ENCODE results near the gene UGT1A9.

The UGT1A9 gene

DNA sequence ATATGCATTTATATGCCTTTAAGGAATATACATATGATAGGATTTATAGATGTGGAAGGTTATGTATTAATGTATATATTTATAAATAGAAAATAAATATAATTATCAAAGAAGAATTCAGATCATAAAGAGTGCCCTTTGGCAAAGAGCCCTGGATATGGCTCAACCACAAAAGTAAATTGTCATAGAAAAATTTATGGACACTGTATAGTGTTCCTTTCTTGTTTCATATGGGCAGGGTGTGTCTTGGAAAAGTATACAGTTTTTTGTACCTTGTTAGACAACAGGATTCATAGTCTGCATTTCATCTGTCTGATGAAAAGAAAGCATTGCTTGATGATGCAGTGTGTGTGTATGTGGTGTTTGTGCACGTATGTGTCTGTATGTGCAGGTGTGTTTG is 12.9 kb downstream of the UGT1A9 start:
- peaks cover 21% of the 10 kb centered on the region for H3K4me1 ChIP-seq (ENCODE audit: control insufficient read depth, insufficient read depth, low read length)
- H3K36me3 ChIP-seq (ENCODE audit: control insufficient read depth, insufficient read depth, low read length): no peaks in the 10 kb centered on the region
- H3K4me3 ChIP-seq (ENCODE audit: low read length): no peak overlapping the region
- H3K9me3 ChIP-seq (ENCODE audit: control insufficient read depth, low read length): no peaks in the 10 kb centered on the region
- H3K9ac ChIP-seq (ENCODE audit: low read length): no peak overlapping the region
- H3K27me3 ChIP-seq (ENCODE audit: control insufficient read depth, insufficient read depth, low read length): no peaks in the 10 kb centered on the region

DNA sequence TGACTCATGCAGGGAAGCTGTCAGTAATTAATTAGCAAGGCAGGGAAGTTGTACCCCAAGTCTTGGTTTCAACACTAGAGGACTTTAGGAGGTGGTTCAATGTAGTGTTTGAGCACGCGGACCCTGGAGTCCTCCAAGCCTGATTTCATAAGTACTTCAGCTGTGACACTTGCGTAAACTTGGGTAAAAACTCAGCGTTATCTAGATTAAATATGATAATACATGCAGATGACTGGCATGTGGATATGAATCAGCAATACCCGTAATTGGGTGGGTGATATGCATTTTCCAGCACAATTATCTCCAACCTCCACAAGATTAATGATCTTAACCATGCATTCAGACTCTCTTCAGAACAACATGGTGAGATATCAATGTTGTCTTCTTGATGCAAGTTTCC is 15.2 kb downstream of the UGT1A9 start:
- no peaks in the 10 kb centered on the region for H3K36me3 ChIP-seq (ENCODE audit: control insufficient read depth, insufficient read depth, low read length)
- H3K27me3 ChIP-seq (ENCODE audit: control insufficient read depth, insufficient read depth, low read length): no peaks in the 10 kb centered on the region
- H3K4me3 ChIP-seq (ENCODE audit: low read length): no peak overlapping the region
- H3K9ac ChIP-seq (ENCODE audit: low read length): no peak overlapping the region
- H3K4me1 ChIP-seq (ENCODE audit: control insufficient read depth, insufficient read depth, low read length): peaks cover 38% of the 10 kb centered on the region
- H3K9me3 ChIP-seq (ENCODE audit: control insufficient read depth, low read length): no peaks in the 10 kb centered on the region

DNA sequence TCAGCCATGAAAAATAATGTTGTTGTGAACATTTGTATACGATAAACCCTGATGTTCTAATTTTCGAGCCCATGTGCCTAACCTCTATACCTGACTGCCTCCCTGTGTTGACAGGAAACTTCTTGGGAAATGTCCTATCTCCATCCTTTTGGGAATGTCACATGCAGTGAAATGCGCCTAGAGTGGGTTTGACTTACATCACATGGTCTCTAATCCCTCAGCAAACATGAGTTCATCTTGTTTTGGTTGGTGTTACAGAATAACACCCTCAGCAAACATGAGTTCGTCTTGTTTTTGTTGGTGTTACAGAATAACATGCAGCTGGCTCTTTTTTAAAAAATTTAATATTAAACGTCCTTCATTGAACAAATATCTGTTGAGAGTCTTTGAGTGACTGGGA is 16.6 kb downstream of the UGT1A9 start:
- Histone ChIP-seq H3K9me3 (ENCODE audit: control insufficient read depth, low read length) (no peaks in the 10 kb centered on the region), H3K4me1 (ENCODE audit: control insufficient read depth, insufficient read depth, low read length) (peaks cover 45% of the 10 kb centered on the region), H3K36me3 (ENCODE audit: control insufficient read depth, insufficient read depth, low read length) (no peaks in the 10 kb centered on the region), H3K9ac (ENCODE audit: low read length) (no peak overlapping the region), H3K4me3 (ENCODE audit: low read length) (no peak overlapping the region), H3K27me3 (ENCODE audit: control insufficient read depth, insufficient read depth, low read length) (no peaks in the 10 kb centered on the region)

DNA sequence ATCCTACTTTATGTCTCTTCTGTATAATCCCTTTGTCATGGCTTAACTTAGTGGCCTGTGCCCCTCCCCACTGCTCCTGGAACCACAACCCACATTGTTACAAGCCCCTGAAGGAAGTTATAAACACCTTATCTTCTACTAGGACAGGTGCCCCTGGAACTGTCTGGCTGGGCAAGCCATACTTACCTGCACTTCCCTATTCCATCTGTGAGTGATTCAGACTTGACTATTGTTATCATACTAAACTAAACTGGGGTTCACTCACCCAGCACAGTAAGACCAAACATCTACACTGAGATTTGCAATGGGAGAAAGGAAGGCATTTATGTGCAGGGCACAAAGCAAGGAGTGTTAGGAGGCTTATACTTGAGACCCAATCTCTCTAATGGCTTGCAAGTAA is 17.3 kb downstream of the UGT1A9 start:
- Histone ChIP-seq H3K4me3 (ENCODE audit: low read length) (no peak overlapping the region), H3K9ac (ENCODE audit: low read length) (no peak overlapping the region), H3K4me1 (ENCODE audit: control insufficient read depth, insufficient read depth, low read length) (peaks cover 52% of the 10 kb centered on the region)

DNA sequence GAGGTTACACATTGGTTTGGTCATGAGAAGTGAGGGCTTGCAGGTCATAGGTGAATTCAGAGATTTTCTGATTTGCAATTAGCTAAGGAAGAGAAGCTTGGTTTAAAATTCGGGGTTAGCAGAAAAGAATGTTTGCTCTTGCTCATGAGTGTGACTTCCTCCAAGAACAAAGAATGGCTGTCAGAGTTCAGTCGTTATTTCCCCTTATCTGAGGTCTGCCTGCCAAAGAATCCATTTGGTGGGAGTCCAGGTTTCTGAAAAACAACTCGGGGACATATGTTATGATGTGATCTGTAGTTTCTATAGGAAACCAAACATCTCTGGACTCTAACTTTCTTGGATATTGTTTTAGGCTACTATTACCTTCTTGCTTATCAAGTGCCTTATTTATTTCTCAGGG is 17.8 kb downstream of the UGT1A9 start:
- Histone ChIP-seq H3K4me1 (ENCODE audit: control insufficient read depth, insufficient read depth, low read length) (peaks cover 56% of the 10 kb centered on the region), H3K36me3 (ENCODE audit: control insufficient read depth, insufficient read depth, low read length) (no peaks in the 10 kb centered on the region), H3K4me3 (ENCODE audit: low read length) (no peak overlapping the region), H3K9ac (ENCODE audit: low read length) (no peak overlapping the region), H3K9me3 (ENCODE audit: control insufficient read depth, low read length) (no peaks in the 10 kb centered on the region), H3K27me3 (ENCODE audit: control insufficient read depth, insufficient read depth, low read length) (no peaks in the 10 kb centered on the region)

More for the DNA sequence above, 17.3 kb downstream of the UGT1A9 start:
- Histone ChIP-seq H3K9me3 (ENCODE audit: control insufficient read depth, low read length) (no peaks in the 10 kb centered on the region), H3K27me3 (ENCODE audit: control insufficient read depth, insufficient read depth, low read length) (no peaks in the 10 kb centered on the region), H3K36me3 (ENCODE audit: control insufficient read depth, insufficient read depth, low read length) (no peaks in the 10 kb centered on the region)

DNA sequence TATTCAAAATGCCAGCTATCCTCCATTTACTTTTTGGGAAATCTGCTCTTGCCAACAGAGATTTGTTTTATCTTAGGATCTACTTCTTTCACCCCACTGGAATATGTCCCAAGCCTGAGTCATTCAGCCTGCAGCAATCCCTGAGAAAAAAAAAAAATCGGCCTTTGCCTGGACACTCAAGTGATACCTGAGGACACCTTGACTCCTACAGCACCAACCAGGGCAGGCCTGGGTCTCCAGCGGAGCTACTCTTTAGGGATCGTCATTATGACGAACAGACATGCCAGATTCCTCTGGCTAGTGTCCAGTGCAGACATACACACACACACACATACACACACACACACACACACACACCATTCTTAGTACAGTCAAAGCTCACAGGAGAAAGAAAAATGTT is 18.7 kb downstream of the UGT1A9 start:
- peaks cover 58% of the 10 kb centered on the region for H3K4me1 ChIP-seq (ENCODE audit: control insufficient read depth, insufficient read depth, low read length)
- no peak overlapping the region for H3K4me3 ChIP-seq (ENCODE audit: low read length)
- H3K9me3 ChIP-seq (ENCODE audit: control insufficient read depth, low read length): no peaks in the 10 kb centered on the region

DNA sequence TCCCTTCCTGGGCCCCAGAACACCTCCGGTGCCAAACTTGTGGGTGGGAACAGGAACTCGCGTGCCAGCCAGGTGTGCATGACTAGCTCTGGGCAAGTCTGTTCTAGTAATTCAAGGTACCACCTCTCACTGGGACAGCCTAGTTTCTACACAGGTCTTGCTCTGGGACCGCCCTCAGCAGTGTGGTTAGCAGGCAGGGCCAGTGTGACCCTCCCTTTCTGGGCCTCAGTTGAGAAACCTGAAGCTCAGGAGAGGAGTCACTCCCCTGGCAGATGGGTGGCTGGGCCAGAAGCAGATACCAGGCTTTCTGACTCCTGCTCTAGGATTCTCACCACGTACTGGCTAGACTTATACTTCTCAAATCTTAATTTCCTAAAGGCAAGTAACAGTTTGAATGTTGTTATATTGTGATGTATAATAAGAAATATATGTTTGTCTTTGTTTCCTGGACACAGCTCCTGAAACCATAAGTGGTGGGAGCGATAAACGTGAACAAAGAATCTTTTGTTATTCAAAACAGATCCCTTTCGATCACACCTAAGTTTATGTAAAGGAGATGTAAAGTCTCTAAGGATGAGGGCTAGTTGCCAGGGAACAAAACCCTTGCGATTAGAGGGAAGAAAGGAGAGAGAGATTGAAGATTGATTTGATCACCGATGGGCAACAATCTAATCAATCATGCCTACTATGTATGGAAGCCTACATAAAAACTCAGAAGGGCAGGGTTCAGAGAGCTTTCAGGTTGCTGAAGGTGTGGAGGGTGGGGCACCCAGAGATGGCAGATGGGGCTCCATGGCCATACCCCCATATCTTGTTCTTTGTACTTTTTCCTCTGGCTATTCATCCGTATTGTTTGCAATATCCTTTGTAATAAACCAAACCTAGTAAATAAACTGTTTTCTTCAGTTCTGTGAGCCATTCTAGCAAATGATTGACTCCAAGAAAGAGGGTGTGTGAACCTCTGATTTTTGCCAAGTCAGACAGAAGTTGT is 20.0 kb downstream of the UGT1A9 start:
- Histone ChIP-seq H3K4me3 (ENCODE audit: low read length) (peak overlapping the region; percentile 9), H3K9me3 (ENCODE audit: control insufficient read depth, low read length) (no peaks in the 10 kb centered on the region), H3K9ac (ENCODE audit: low read length) (peak overlapping the region; percentile 59), H3K36me3 (ENCODE audit: control insufficient read depth, insufficient read depth, low read length) (no peaks in the 10 kb centered on the region), H3K27me3 (ENCODE audit: control insufficient read depth, insufficient read depth, low read length) (no peaks in the 10 kb centered on the region), H3K4me1 (ENCODE audit: control insufficient read depth, insufficient read depth, low read length) (peaks cover 56% of the 10 kb centered on the region)

More for the DNA sequence above, 18.7 kb downstream of the UGT1A9 start:
- Histone ChIP-seq H3K9ac (ENCODE audit: low read length) (no peak overlapping the region), H3K36me3 (ENCODE audit: control insufficient read depth, insufficient read depth, low read length) (no peaks in the 10 kb centered on the region), H3K27me3 (ENCODE audit: control insufficient read depth, insufficient read depth, low read length) (no peaks in the 10 kb centered on the region)

DNA sequence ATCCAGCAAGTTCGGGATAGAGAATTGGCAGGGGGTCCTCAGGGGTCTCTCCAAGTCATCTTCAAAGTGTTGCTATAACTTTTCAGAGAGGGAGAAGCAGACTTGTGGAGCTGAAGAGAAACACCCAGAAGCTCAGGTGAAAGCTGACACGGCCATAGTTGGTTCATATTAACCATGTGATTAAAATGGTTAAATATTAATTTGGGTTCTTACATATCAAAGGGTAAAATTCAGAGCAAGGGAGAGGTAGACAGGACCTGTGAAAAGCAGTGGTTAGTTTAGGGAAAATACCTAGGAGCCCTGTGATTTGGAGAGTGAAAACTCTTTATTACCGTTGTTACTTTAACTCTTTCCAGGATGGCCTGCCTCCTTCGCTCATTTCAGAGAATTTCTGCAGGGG is 20.9 kb downstream of the UGT1A9 start, which contains the start of gene UGT1A6:
TSS of gene UGT1A6 (plus strand) at position 243 of the 400 bp plus-strand sequence. CDS start at position 358, 115 bp downstream.
- Histone ChIP-seq H3K4me3 (ENCODE audit: low read length) (peak within 1 kb of the TSS; percentile 9), H3K36me3 (ENCODE audit: control insufficient read depth, insufficient read depth, low read length) (no peaks in the 10 kb centered on the region), H3K4me1 (ENCODE audit: control insufficient read depth, insufficient read depth, low read length) (peaks cover 54% of the 10 kb centered on the region), H3K9ac (ENCODE audit: low read length) (peak within 1 kb of the TSS; percentile 59), H3K27me3 (ENCODE audit: control insufficient read depth, insufficient read depth, low read length) (no peaks in the 10 kb centered on the region), H3K9me3 (ENCODE audit: control insufficient read depth, low read length) (no peaks in the 10 kb centered on the region)

DNA sequence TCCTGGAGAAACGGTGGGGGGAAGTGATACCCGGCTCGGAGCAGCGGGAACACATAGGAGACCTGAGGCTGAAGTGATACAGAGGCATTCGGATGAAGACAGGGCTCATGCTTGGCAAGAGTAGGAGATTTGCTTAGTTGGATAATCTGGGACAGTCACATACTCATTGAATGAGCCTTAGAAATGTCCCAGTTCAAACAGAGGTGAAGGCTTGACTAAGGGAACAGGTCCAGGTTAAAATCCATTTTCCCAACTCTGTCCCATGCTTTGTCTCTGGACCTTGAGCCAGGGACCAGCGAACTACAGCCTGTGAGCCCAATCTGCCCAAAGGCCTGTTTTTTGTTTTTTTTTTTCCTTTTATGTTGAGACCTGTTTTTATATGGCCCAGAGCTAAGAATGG is 22.3 kb downstream of the UGT1A9 start:
- Histone ChIP-seq H3K36me3 (ENCODE audit: control insufficient read depth, insufficient read depth, low read length) (no peaks in the 10 kb centered on the region), H3K9me3 (ENCODE audit: control insufficient read depth, low read length) (no peaks in the 10 kb centered on the region), H3K4me3 (ENCODE audit: low read length) (no peak overlapping the region), H3K4me1 (ENCODE audit: control insufficient read depth, insufficient read depth, low read length) (peaks cover 44% of the 10 kb centered on the region), H3K9ac (ENCODE audit: low read length) (no peak overlapping the region), H3K27me3 (ENCODE audit: control insufficient read depth, insufficient read depth, low read length) (no peaks in the 10 kb centered on the region)

DNA sequence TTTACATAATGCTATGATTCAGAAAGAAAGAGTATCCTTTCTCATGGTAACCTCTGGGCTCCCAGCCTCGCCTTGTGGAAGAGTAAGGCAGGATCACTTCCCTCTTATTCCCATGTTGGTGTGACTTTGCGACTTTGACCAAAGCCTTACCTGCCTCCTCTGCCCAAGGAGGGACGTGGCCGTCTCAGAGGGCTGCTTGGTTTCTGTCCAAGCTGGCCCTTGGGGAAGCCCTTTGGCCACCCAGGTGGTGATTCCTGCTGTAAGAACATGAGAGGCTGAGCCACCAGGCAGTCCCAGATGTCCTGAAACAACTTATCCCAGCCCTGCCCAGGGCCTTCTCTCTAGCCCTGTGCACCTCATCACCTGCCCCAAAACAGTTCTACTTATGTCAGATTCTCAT is 27.0 kb downstream of the UGT1A9 start:
- peaks cover 19% of the 10 kb centered on the region for H3K4me1 ChIP-seq (ENCODE audit: control insufficient read depth, insufficient read depth, low read length)
- H3K36me3 ChIP-seq (ENCODE audit: control insufficient read depth, insufficient read depth, low read length): no peaks in the 10 kb centered on the region

DNA sequence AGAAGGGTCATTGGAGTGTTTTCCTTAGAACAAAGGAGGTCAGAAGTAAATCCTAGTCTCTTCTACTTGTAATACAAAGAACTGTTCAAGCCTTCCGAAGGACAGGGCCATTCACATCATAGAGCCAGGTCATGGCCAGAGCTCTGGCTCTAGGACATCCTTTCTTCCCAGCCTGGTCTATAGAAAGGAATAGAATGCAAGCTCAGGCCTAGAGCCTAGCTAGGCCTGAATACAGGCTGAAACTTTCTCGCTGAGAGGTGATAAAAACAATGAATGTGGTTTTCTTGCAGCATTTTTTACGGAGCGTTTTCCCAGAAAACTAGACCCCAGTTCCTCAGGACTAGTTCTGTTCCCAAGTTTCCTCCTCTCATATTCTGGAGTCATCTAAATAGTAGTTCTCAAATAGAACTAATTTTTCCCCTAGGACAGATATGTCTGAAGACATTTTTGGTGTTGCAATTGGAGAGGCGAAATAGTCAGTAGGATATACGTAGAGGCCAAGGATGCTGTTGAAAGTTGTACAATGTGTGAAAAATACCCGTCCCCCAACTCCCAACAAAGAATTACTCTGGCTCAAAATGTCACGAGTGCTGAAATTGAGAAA is 27.8 kb downstream of the UGT1A9 start:
- no peaks in the 10 kb centered on the region for H3K27me3 ChIP-seq (ENCODE audit: control insufficient read depth, insufficient read depth, low read length)
- no peaks in the 10 kb centered on the region for H3K9me3 ChIP-seq (ENCODE audit: control insufficient read depth, low read length)
- no peak overlapping the region for H3K9ac ChIP-seq (ENCODE audit: low read length)
- H3K36me3 ChIP-seq (ENCODE audit: control insufficient read depth, insufficient read depth, low read length): no peaks in the 10 kb centered on the region
- peaks cover 11% of the 10 kb centered on the region for H3K4me1 ChIP-seq (ENCODE audit: control insufficient read depth, insufficient read depth, low read length)
- no peak overlapping the region for H3K4me3 ChIP-seq (ENCODE audit: low read length)

More for the DNA sequence above, 27.0 kb downstream of the UGT1A9 start:
- Histone ChIP-seq H3K4me3 (ENCODE audit: low read length) (no peak overlapping the region), H3K27me3 (ENCODE audit: control insufficient read depth, insufficient read depth, low read length) (no peaks in the 10 kb centered on the region), H3K9ac (ENCODE audit: low read length) (no peak overlapping the region), H3K9me3 (ENCODE audit: control insufficient read depth, low read length) (no peaks in the 10 kb centered on the region)

DNA sequence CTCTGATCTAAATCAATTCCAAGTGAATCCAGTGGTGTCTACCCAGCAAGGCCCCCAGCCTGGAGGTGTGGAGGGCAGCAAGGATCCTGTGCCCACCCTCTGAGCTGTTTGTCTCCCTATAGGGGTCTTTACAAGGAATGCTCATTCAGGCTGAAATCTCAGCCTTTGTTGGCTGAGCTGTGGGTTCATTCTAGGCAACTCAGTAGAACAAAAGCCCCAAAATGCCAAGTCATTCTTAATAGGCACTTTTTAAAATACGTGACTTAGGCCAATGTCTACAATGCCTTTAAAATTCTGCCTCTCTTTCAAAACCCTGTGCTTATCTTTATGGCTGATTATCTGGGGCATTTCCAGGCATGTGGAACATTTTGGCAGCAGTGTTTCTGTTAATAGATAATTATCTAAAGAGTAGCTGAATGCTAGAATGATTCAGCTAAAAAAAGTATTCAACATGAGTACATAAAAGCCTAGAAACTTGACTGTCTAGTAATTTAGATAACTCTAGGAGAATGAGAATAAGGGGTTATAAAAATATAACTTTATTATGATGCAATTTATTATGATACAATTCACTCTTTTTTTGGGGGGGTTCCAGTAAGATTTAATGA is 28.4 kb downstream of the UGT1A9 start:
- H3K4me3 ChIP-seq (ENCODE audit: low read length): no peak overlapping the region
- H3K36me3 ChIP-seq (ENCODE audit: control insufficient read depth, insufficient read depth, low read length): no peaks in the 10 kb centered on the region
- H3K4me1 ChIP-seq (ENCODE audit: control insufficient read depth, insufficient read depth, low read length): peaks cover 10% of the 10 kb centered on the region
- no peaks in the 10 kb centered on the region for H3K27me3 ChIP-seq (ENCODE audit: control insufficient read depth, insufficient read depth, low read length)
- no peak overlapping the region for H3K9ac ChIP-seq (ENCODE audit: low read length)
- H3K9me3 ChIP-seq (ENCODE audit: control insufficient read depth, low read length): no peaks in the 10 kb centered on the region
